ENCODE results near the gene BACH1. TPM values are rescaled to one million over a fixed set of nuclear protein-coding genes. Genes with fewer than 3 reads are reported as not detected.

BACH1 gene
- total and polyA plus RNA-seq, 2 experiments from 2014 or later: 23.9 to 52.7 TPM

DNA sequence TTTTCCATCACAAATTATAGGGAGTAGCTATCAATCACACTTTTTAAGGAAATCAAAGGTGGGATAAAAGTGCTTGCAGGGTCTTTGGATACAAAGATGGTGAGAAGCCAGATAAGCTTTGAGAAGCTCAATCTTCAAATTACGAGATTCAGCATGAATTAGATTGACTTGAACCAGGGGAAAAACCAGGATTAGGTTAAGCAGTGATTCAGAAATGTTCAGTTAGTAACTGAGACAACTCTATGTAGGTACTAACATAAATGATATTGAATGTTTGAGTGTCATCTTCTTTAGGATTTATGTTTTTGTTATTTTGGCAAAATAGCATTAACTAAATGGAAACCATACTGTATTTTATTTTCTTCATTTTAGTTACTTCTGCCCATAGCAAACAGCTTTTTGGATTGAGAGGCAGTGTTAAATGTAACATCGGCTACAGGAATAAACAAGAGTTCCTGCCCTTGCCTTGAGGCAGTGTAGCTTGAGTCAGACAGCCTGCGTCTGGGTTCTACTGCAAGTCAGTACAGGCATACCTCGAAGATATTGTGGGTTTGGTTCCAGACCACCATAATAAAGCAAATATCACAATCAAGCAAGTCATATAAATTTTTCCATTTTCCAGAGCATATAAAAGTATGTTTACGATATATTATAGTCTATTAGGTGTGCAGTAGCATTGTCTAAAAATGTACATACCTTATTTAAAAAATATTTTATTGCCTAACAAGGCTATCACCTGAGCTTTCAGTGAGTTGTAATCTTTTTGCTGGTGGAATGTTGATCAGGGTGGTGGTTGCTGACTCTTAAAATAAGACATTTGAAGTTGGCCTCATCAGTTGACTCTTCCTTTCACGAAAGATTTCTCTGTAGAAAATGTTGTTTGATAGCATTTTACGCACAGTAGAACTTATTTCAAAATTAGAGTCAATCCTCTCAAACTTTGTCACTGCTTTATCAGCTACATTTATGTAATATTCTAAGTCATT, 36.9 kb upstream of the BACH1 start:
- no peaks in the 10 kb centered on the region for H3K27me3 ChIP-seq (replicated peaks; ENCODE audit: insufficient read depth)
- H3K4me1 ChIP-seq (ENCODE audit: insufficient read depth): peaks cover 24% of the 10 kb centered on the region
- peaks cover 17% of the 10 kb centered on the region for H3F3A ChIP-seq (ENCODE audit: insufficient read depth)
- no peak for DNase-seq
- H4K20me1 ChIP-seq (ENCODE audit: insufficient read depth): no peaks in the 10 kb centered on the region
- in situ Hi-C loops (cut with MboI): no loop called here
- no peak overlapping the region for H3K4me3 ChIP-seq
- H3K4me2 ChIP-seq (ENCODE audit: unreplicated experiment): no peak overlapping the region
- H3K9ac ChIP-seq: no peak overlapping the region
- H3K36me3 ChIP-seq (ENCODE audit: low read depth): no peaks in the 10 kb centered on the region
- H3K79me2 ChIP-seq (ENCODE audit: insufficient read depth): no peaks in the 10 kb centered on the region
- no peaks in the 10 kb centered on the region for H3K9me3 ChIP-seq (ENCODE audit: low read depth)
- no peaks in the 10 kb centered on the region for H3K9me2 ChIP-seq (ENCODE audit: insufficient read depth)
- no peak overlapping the region for H3K27ac ChIP-seq
- no peak overlapping the region for H2AFZ ChIP-seq
- WGBS, 2 experiments (ENCODE audit: low coverage in 1 of 2, low lambda C conversion rate in 2 of 2, missing lambda C conversion rate in 2 of 2): 81 to 85% methylated on average over 7 of the region's 7 CpGs
- TF ChIP-seq EZH2 (IDR thresholded peaks at IDR 0.05; ENCODE audit: insufficient read depth, poor library complexity, severe bottlenecking): no peak
- TF ChIP-seq EZH2phosphoT487 (IDR thresholded peaks at IDR 0.05; ENCODE audit: insufficient read depth, low read depth): no peak

GRCh38 chr21:29264721-29265120, 34.0 kb upstream of the BACH1 start:
- H3K36me3 ChIP-seq (ENCODE audit: low read depth): no peaks in the 10 kb centered on the region

DNA sequence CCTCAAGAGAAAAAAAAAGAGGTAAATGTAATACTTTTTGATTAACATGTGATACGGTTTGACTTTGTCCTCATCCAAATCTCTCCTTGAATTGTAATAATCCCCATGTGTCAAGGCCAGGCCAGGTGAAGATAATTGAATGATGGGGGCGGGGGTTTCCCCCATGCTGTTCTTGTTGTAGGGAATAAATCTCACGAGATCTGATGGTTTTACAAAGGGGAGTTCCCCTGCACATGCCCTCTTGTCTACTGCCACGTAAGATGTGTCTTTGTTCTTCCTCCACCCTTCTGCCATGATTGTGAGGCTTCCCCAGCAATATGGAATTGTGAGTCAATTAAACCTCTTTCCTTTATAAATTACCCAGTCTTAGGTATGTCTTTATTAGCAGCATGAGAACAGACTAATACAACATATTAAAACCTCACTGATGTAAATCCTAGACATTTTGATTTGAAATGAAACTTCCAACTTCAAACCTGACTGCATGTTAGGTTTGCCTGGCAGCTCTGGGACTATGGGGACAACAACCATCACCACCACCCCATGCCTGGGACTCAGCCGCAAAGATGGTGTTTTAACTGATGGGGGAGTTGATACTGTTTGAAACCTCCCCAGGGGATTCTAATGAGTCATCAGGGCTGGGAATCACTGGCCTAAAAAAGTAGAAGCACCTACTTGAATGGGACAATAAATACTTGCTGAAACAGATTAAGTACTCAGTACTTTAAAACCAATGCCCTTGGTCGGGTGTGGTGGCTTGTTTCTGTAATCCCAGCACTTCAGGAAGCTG, 32.8 kb upstream of the BACH1 start:
- Histone ChIP-seq H3K4me3 (no peak overlapping the region), H2AFZ (no peak overlapping the region), H3K9me2 (ENCODE audit: insufficient read depth) (no peaks in the 10 kb centered on the region), H3K4me2 (ENCODE audit: unreplicated experiment) (no peak overlapping the region), H3K9ac (no peak overlapping the region), H3F3A (ENCODE audit: insufficient read depth) (no peaks in the 10 kb centered on the region), H3K36me3 (ENCODE audit: low read depth) (no peaks in the 10 kb centered on the region), H3K4me1 (ENCODE audit: insufficient read depth) (no peaks in the 10 kb centered on the region), H3K9me3 (ENCODE audit: low read depth) (no peaks in the 10 kb centered on the region), H3K27me3 (replicated peaks; ENCODE audit: insufficient read depth) (no peaks in the 10 kb centered on the region), H3K79me2 (ENCODE audit: insufficient read depth) (no peaks in the 10 kb centered on the region), H4K20me1 (ENCODE audit: insufficient read depth) (no peaks in the 10 kb centered on the region), H3K27ac (no peak overlapping the region)
- DNase-seq: peak; percentile 4
- TF ChIP-seq EZH2 (IDR thresholded peaks at IDR 0.05; ENCODE audit: insufficient read depth, poor library complexity, severe bottlenecking) (no peak), EZH2phosphoT487 (IDR thresholded peaks at IDR 0.05; ENCODE audit: insufficient read depth, low read depth) (no peak)
- WGBS, 2 experiments (ENCODE audit: low coverage in 1 of 2, low lambda C conversion rate in 2 of 2, missing lambda C conversion rate in 2 of 2): 87 to 89% methylated on average over 6 of the region's 6 CpGs
- in situ Hi-C loops (cut with MboI): no loop called here

More at GRCh38 chr21:29264721-29265120, 34.0 kb upstream of the BACH1 start:
- H3K4me3 ChIP-seq: no peak overlapping the region
- H3K9me2 ChIP-seq (ENCODE audit: insufficient read depth): no peaks in the 10 kb centered on the region
- peaks cover 2% of the 10 kb centered on the region for H3K4me1 ChIP-seq (ENCODE audit: insufficient read depth)
- H3K27ac ChIP-seq: no peak overlapping the region
- H4K20me1 ChIP-seq (ENCODE audit: insufficient read depth): no peaks in the 10 kb centered on the region
- H3K27me3 ChIP-seq (replicated peaks; ENCODE audit: insufficient read depth): no peaks in the 10 kb centered on the region
- TF ChIP-seq EZH2 (IDR thresholded peaks at IDR 0.05; ENCODE audit: insufficient read depth, poor library complexity, severe bottlenecking) (no peak), EZH2phosphoT487 (IDR thresholded peaks at IDR 0.05; ENCODE audit: insufficient read depth, low read depth) (no peak)
- H2AFZ ChIP-seq: no peak overlapping the region
- H3K79me2 ChIP-seq (ENCODE audit: insufficient read depth): no peaks in the 10 kb centered on the region
- 43 to 52% methylated on average over 1 of the region's 1 CpG for WGBS, 2 experiments (ENCODE audit: low coverage in 1 of 2, low lambda C conversion rate in 2 of 2, missing lambda C conversion rate in 2 of 2)
- in situ Hi-C loops (cut with MboI): no loop called here
- DNase-seq: peak; percentile 41
- no peak overlapping the region for H3K9ac ChIP-seq
- H3F3A ChIP-seq (ENCODE audit: insufficient read depth): no peaks in the 10 kb centered on the region
- no peak overlapping the region for H3K4me2 ChIP-seq (ENCODE audit: unreplicated experiment)
- no peaks in the 10 kb centered on the region for H3K9me3 ChIP-seq (ENCODE audit: low read depth)

DNA sequence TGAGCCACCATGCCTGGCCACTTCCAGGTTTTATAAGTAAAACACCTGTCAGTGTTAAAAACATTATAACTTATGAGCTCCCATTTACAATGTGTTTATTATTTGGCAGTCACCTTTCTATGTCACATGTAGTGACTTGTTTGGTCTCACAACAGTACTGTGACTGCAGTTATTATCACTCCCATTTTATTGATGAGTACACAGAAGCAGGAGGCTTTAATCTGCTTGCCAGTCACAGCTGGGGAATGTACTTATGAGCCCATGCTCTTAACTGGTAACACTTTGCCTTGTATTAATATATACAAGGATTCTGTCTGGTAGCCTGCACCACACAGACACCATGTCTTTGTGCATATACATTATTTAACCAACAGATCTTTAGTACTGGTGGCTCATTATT, 31.1 kb upstream of the BACH1 start:
- Histone ChIP-seq H3K4me2 (ENCODE audit: unreplicated experiment) (no peak overlapping the region), H3K4me3 (no peak overlapping the region), H3K36me3 (ENCODE audit: low read depth) (no peaks in the 10 kb centered on the region), H3K79me2 (ENCODE audit: insufficient read depth) (no peaks in the 10 kb centered on the region), H2AFZ (no peak overlapping the region), H4K20me1 (ENCODE audit: insufficient read depth) (no peaks in the 10 kb centered on the region), H3K27me3 (replicated peaks; ENCODE audit: insufficient read depth) (no peaks in the 10 kb centered on the region), H3K9me2 (ENCODE audit: insufficient read depth) (no peaks in the 10 kb centered on the region), H3K9me3 (ENCODE audit: low read depth) (no peaks in the 10 kb centered on the region), H3K4me1 (ENCODE audit: insufficient read depth) (no peaks in the 10 kb centered on the region), H3K27ac (no peak overlapping the region), H3F3A (ENCODE audit: insufficient read depth) (no peaks in the 10 kb centered on the region), H3K9ac (no peak overlapping the region)
- no peak for DNase-seq
- TF ChIP-seq EZH2 (IDR thresholded peaks at IDR 0.05; ENCODE audit: insufficient read depth, poor library complexity, severe bottlenecking) (no peak), EZH2phosphoT487 (IDR thresholded peaks at IDR 0.05; ENCODE audit: insufficient read depth, low read depth) (no peak)
- in situ Hi-C loops (cut with MboI): no loop called here
